Measurements from ENCODE around the gene NAAA.
"Not testable (repeated sequence)": the region's sequence is repeated elsewhere in the genome, so short reads cannot be mapped to it uniquely, and the experiment has no call there.

Gene NAAA

DNA sequence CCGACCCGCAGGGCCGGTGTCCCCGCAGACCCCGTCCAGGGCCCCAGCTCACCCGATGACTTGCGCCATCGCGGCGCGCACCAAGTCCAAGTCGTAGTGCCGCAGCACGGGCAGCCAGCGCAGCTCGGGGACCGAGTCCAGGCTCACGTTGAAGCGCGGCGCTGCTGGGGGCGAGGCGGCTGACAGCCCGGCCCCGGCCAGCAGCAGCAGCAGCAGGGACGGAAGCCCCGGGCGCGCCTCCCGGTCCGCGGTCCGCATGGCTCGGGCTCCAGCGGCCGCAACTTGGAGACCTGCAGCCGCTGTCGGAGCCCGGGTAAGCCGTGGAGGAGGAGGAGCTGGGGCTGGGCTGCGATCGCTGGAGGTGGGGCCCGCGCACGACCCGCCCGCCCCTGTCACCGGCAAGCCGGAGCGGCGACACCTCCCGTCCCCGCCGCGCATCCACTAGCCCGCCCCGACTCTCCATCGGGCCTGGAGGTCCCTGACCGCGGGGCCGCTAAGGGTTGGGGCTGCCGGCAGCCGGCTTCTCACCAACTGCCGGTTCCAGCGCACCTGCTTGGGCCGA, at the start of gene NAAA:
Gene NAAA (minus strand): TSS at position 322 of the 562 bp plus-strand sequence. CDS start 64 bp downstream, at position 258.
- peak; percentile 72 for DNase-seq

DNA sequence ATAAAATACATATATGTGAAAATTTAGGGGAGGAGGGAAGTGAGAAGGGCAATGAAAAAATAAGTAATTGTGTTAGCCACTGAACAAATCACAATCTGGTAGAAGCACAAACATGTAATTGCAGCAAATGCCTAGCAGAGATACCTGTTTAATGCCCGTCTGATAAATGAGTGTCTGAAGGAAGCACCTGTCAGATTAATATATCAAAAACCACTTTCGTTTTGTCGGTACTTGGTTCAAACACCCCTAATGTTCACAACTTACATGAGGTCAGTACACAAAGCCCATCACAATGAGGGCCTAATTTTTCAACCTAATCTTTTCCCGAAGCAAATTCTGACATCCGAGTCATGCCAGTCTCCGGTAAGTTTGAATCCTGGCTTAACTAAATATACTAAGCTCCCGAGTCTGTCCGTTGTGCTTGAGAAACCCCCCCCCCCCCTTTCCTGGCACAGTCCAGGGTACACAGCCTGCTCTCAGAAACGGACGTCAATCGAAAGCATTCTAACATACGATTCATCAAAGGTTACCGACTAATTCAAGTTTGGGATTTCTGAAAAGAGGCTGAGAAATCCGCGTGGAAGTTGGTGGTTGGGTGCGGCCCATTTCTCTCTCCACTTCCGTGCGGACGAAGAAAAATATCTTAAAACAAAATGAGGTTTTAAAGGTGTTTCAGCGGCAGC, 49.2 kb upstream of the NAAA start:
- DNase-seq, result no peak

DNA sequence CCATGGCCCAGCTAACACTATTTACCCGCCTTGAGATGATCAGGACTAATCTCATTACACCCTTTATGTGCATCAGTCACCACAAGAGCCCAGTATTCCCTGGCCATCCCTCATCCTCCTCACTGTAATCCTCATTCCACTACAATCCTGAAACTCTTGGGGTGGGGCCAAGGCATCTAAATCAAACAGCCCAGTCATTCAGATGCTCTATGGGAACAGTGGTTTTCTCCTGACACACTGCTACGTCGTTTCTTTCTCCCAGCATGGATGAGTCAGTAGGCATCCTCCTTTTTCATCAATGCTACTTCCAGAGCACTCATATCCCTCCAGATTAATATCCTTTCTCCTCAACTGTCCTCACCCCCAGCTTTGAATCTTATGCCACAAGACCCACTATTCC, 44.3 kb upstream of the NAAA start:
- no peak for DNase-seq

DNA sequence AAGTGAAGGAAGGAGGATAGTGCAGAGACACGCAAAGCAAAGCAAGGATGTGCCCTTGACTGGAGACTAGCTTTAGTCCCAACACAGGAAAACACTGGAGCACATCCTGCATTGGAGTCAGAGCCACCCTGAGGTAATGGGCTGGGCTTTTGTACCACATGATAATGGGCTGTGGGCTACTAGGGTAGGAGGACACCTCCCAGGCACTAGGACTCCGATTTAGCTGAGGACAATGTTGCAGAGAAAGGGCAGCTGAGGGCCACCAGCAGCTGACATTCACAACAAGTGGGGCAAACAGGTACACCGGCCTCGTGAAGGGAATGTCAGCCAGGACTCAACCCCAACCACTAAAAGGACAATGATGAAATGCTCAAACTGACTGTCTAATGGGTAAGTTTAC, 39.8 kb upstream of the NAAA start:
- DNase-seq, result no peak

DNA sequence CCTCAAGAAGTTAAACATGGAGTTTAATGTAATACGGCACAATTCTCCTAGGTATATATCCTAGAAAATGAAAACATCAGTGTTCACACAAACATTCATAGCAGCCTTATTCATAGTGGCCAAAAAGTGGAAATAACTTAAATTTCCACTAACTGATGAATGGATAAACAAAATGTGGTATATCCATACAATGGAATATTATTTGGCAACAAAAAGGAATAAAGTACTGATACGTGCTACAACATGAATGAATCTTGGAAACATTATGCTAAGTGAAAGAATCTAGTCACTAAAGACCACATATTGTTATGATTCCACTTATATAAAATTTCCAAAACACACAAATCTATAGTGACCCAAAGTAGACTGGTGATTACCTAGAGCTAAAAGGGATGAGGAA, 35.4 kb upstream of the NAAA start:
- DNase-seq, result no peak

DNA sequence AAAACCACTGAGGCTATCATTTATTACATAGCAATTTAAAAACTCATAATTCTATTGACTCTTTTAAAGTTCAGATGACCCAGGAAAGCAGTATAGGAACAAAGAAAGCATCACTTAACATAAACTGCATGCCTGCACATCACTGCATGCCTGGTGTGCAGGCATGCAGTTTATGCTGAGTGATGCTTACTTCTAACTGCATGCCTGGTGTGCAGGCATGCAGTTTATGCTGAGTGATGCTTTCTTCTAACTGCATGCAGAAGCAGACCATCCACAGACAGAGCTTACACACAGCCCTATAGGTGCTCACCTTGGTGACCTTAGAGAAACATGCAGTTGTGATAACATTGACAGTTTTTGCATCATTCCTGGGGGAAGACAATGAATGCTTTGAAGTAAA, 33.0 kb upstream of the NAAA start:
- no peak for DNase-seq

DNA sequence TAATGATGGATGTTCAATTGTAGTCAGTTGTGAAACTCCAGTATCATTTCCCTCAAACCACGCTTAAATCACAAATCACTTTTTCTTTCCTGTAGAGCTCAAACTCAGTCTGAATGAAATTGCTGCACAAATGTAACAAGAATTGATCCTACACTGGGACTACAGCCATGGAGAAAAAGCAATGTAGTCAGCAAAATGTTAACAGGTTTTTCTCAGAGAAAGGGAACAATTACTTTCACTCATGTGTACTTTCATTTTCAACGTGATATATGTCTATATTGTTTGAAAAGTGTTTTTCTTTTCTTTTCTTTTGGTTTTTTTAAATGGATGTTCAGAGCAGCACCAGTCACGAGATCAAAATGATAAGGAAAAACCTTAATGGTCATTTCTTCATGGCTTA, 27.3 kb upstream of the NAAA start:
- no peak for DNase-seq

DNA sequence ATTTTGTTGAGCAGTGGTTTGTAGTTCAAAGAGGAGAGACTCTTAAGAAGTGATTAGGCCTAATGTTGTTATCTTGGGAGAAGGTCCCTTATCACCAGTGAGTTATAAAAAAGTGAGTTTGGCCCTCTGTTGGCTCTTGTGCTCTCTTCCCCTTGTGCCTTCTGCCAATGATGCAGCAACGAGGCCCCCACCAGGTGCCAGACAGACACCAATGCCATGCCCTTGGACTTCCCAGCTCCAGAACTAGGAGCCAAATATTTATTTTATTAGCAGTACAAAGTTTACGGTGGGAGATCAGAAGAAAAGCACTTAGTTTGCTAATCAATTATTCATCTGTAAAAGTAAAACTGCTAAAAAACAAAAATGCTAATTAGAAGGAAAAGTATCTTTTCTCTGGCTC, 22.7 kb upstream of the NAAA start:
- no peak for DNase-seq

DNA sequence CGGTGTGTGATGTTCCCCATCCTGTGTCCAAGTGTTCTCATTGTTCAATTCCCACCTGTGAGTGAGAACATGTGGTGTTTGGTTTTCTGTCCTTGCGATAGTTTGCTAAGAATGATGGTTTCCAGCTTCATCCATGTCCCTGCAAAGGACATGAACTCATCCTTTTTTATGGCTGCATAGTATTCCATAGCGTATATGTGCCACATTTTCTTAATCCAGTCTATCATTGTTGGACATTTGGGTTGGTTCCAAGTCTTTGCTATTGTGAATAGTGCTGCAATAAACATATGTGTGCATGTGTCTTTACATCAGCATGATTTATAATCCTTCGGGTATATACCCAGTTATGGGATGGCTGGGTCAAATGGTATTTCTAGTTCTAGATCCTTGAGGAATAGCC, 21.3 kb upstream of the NAAA start:
- DNase-seq, result not testable (repeated sequence)

DNA sequence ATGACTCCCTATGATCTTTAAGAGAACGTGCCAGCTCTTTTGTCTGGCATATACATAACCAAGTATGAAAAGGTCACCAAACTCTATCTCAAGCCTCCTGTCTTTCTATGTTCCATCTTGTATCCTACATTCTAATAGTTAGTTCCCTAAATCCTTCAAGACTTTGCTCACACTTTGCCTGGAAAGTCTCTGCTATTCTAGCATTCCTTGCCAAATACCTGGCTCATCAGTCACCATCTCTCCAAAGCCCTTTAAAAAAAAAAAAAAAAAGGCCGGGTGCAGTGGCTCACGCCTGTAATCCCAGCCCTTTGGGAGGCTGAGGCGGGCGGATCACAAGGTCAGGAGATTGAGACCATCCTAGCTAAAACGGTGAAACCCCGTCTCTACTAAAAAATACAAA, 17.7 kb upstream of the NAAA start:
- not testable (repeated sequence) for DNase-seq

DNA sequence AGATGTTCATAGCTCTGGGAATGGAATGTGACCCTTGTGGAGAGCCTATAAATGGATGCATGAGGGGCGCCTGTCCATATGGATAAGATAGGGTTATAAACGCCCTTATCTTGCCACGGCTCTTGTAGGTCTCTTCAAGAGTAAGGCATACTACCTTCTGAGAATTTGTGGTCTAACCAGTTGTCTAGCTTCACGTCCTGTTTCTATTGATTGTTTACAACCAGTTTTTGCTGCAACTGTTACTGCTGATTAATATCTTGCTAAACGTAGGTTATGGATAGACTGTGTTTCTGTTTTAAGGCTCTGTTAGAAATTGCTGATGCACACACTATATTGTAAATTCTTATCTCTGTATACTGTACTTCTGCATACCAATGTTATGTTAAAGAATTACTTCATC, 14.0 kb upstream of the NAAA start:
- DNase-seq, result not testable (repeated sequence)

DNA sequence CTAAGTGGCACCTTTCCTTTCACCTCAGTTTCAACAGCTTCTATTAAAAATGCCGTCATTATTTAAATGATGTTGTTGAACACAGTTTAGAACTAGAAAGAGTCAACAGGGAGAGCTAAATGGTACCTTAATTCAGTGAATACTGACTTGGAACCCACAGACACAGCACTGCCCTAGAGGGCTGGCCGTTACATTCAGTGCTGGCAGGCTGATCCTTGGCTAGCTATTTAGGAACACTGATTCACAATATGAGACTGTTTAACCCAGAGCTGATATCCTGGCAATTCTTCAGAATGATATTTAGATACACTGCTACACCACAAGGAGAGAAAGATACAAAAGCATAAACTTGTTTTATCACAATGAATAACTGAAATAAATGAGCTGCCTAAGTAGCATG, 12.7 kb upstream of the NAAA start:
- no peak for DNase-seq

DNA sequence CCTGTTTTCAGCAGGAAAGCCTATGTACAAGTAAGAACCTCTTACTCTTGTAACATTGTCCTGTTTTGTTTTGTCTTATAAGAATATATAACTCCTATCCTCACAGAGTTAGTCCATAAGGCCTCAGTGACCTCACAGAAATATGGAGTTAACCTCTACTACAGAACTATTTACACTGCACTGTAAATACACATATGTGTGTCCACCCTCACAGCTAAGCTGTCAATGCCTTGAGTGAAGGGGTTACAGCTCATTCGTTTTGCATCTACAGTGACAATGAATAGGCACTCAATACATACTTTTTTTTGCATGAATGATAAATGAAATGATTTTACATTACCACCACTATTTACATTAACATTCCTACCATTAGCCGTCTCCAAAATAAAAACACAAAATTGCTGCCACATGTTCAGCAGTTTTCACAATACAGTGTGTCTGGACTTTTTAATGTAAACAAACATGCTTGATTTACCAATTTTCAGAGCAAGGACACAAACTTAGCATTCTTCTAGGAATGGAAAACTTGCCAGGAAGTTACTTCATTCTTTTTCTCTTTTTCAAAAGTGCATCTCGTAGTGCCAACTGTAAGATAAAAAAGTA, 9.5 kb upstream of the NAAA start:
- DNase-seq, result no peak

DNA sequence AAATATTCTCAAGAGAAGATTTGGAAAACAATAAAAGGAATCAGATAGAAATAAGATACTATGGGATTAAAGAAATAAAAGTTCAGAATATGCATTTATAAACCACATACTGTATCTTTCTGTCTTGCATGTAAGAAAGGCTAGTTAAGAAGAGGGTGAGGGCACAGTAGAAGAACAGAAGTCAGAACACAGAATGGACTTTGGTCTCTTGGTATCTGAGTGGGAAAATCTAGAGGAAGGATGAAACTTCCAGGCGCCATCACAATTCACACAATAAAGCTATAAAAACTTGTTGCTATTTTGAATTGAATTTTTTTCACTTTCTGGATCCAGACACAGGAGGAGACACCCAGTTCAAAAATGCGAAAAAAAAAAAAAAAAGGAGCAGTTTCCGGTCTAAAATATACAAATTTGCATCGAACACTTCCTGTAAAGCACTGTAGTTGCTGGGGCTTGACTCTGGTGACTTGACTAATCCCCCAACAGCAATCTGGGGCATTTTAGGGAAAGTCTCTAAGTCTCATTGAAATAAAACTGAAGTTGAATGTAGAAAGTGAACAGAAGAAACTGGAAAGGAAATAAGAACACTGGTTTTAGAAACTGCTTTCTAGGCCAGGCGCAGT, 8.1 kb upstream of the NAAA start:
- DNase-seq, result no peak

DNA sequence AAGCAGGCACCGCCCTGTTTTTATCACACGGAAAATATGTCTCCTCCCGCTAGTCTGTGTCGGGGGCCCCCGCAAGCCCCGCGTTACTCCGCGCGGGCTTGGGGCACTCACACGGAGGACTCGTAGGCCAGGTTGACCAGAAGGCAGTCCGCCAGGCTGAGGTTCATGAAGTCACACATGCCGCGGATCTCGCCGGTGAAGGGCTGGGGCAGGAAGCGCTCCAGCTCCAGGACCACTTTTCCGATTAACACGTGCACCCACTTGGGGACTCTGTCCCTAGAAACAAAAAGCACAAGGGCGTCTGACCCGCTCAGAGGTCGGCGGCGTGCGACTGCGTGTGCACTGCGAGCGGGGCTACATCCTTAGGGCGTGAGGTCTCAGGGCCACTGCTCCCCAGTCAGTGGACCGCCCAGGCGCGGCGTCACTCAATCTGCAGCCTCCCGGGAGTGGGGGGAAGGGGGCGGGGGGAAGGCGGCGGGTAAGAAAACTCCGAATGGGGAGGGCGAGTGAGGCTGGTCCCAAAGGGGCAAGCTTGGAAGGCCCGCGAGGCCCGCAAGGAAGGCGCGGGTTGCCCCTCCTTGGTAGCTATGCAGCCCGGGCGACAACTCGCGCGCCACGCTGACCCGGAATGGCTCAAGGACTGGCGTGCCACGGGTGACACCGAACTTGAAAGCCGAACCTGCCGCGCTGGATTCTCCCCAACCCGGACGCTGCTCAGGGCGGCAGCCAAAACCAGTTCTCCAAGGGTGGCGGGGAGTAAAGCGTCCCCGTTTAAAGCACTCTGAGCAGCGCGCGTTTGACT, 722 bp downstream of the NAAA start:
- peak; percentile 72 for DNase-seq

DNA sequence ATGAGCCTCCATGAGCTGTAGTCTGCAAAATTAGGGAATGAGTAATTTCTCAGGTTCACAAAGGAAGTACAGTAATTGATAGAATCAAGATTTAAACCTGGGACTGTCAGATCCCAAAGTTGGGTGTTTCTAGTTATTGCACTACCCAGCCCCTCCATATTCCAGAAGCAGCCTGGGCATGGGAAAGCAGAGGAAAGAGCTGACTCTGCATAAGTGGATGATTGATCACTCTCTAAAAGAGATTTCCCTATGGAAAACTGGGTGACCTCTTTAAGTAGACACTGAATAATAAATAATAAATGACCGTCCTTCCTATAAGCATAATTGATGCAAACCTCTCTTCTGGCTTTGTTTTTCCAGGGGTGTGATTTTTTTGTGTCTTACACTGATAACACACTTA, 5.2 kb downstream of the NAAA start:
- no peak for DNase-seq

DNA sequence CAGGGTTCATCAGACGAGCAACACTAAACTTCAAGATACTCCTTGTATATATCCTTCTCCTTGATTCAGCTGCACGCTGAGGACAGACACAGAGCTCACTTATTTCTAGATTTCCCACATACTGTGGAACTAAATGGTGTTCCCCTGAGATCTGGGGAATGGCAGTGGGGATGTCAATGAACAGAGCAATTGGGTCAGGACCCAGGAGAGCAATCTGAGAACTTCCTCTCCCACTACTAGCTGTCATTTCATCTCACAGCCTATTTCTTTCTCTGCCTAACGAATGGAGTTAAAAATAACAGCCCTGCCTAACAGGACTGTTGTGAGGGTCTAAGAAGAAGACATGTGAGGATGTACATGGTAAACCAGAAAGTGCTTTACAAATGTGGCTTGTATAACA, 10.7 kb downstream of the NAAA start:
- DNase-seq, result no peak

DNA sequence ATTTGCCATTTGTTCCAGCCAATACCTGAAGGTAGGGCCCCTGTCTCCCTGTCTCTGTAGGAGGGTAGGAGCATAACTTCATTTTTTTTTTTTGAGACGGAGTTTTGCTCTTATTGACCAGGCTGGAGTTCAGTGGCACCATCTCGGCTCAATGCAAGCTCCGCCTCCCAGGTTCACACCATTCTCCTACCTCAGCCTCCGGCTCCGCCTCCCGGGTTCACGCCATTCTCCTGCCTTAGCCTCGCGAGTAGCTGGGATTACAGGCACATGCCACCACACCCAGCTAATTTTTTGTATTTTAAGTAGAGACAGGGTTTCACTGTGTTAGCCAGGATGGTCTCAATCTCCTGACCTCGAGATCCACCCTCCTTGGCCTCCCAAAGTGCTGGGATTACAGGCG, 15.9 kb downstream of the NAAA start:
- not testable (repeated sequence) for DNase-seq

DNA sequence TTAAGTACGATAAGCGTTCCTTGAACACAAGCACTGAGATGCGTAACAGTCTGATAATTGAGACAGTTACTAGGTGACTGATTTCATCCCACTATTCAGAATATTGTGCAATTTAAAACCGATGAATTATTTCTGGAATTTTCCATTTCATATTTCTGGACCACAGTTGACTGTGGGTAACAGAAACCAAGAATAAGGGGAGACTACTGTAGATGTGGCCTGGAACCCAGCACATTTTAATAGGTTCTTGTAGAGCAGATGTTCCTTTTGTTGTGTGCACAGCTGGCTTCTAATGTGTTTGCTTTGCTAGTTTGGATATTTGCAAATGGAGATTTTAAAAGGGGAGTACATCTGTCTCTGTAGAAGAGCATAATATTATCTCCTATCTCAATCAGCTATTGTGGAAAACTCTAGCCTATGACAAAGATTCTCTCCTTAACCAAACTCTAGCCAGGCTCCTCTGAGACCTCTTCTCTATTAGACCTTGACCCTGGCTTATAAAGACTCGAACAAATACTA, 16.4 kb downstream of the NAAA start:
- DNase-seq, result no peak

DNA sequence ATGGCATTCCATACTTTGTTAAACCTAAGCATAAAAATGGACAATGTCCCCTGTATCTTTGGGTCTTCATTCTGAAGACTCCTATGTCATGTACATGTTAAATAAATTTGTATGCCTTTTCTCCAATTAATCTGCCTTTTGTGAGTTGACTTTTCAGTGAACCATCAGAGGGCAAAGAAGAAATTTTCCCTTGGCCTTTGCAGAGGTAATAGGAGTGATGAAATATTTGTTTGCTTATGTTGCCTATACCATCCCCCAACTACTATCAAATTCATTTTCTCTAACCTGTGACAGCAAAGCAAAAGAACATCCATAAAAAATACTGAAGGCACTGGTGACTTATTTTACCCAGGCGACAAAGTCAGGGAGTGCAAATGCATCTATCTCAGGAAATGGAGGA, 18.2 kb downstream of the NAAA start:
- DNase-seq, result no peak

DNA sequence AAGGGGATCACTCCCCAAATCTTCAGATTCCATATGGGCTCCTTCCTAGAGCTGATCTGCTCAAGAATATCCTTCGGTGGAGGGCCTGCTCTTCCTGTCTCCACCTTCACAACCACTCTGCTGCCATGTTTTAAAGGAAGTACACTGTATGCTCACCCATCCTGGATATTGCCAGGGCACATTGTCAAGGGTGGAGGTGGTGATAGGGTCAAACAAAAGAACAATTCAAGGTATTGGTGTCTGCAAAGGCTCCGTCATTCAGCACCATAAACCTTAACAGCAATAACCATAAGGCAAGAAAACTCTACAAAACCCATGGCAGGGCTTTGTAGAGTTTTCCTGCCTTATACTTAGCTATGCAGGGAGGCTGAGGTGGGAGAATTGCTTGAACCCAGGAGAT, 18.9 kb downstream of the NAAA start:
- DNase-seq, result no peak

DNA sequence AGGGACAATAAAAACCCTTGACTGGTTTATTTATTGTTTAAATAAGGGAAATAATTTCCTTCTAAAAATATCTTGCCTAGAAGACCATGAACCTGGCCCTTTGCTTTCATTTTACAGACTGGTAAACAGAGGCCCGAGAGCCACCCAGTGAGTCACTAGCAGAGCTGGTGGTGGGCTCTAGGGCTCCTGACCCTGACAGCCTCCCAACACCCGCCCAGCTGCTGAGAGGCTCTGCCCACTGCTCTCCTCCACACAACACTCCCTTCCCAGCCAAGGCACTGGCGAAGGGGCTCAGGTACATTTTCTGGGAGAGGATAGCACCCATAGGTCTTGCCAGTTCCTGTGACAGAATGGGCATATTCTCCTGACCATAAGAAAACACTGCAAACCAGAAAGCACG, 20.5 kb downstream of the NAAA start:
- DNase-seq, result no peak

DNA sequence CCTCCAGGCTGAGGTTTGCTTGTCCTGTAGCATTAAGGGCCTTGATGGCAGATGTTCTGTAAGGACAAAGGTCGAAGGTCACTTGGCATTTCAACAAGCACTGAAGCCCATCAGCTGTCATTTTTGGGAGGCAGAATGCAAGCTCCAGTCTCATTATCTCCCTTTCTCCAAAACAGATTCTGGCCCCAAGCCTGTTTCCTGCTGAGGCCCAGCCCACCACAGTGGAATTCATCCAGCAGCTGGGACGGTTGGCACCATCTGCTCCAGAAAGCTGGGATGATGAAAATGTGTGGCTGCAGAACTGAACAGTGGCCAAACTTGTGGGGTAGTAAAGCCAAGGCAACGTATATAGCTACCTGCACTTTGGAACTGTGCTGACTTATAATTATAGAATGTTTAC, 20.9 kb downstream of the NAAA start:
- no peak for DNase-seq
